A673 (cell line): Measurements from ENCODE around the gene TTLL11. TPM values are rescaled to one million over a fixed set of nuclear protein-coding genes. Genes with fewer than 3 reads are reported as not detected.

Experiments
- BruUV-seq: library from RNA; stranded (reverse); fragments of 400-500 nt; replicated peaks from 2 replicates; lab custom pipeline; 2021; lab: Mats Ljungman, UMichigan
- CTCF ChIA-PET: fragments of 300-600 bp; sonication (Branson Sonifier 250); formaldehyde crosslinking; loops from one replicate; lab custom pipeline; 2022; ENCODE audit warnings: antibody characterized with exemption; lab: Charles Lee
- POLR2A ChIA-PET: fragments of 300-600 bp; sonication (Branson Sonifier 250); formaldehyde crosslinking; loops from one replicate; lab custom pipeline; 2022; ENCODE audit warnings: antibody characterized with exemption; ENCODE audit not compliant: low non-redundant PET; lab: Charles Lee
- DNase-seq: peaks from one replicate; pipeline ENCODE4 v3.0.0-alpha.2; 2015; ENCODE audit warnings: low spot score
- H3K27ac ChIP-seq: fragments of 200-600 bp; sonication (generic); 2 replicates; pipeline ENCODE4 v1.5.1; 2016; ENCODE audit warnings: mixed run types, low read depth, mild to moderate bottlenecking, mixed read lengths, antibody characterized with exemption, low read length; ENCODE audit not compliant: poor library complexity, severe bottlenecking
- H3K27me3 ChIP-seq: fragments of 200-600 bp; sonication (generic); replicated peaks from 2 replicates; pipeline ENCODE4 v1.6.1; 2017; ENCODE audit warnings: mixed run types, low read depth, mild to moderate bottlenecking, mixed read lengths, antibody characterized with exemption, low read length; ENCODE audit not compliant: insufficient read depth, poor library complexity
- H3K36me3 ChIP-seq: fragments of 200-600 bp; sonication (generic); 2 replicates; pipeline ENCODE4 v1.6.1; 2016; ENCODE audit warnings: mixed run types, mild to moderate bottlenecking, mixed read lengths, antibody characterized with exemption, low read length; ENCODE audit not compliant: insufficient read depth, poor library complexity, severe bottlenecking
- H3K4me1 ChIP-seq: fragments of 200-600 bp; sonication (generic); 2 replicates; pipeline ENCODE4 v1.6.1; 2017; ENCODE audit warnings: mixed run types, mild to moderate bottlenecking, mixed read lengths, antibody characterized with exemption, low read length; ENCODE audit not compliant: insufficient read depth, poor library complexity, severe bottlenecking
- H3K4me3 ChIP-seq: fragments of 200-600 bp; sonication (generic); 2 replicates; pipeline ENCODE4 v1.5.1; 2016; ENCODE audit warnings: low read depth, mixed run types, mild to moderate bottlenecking, mixed read lengths, low read length; ENCODE audit not compliant: poor library complexity, severe bottlenecking
- H3K9me3 ChIP-seq: fragments of 200-600 bp; sonication (generic); 2 replicates; pipeline ENCODE4 v1.6.1; 2016; ENCODE audit warnings: mixed run types, low read depth, mild to moderate bottlenecking, mixed read lengths, antibody characterized with exemption, low read length; ENCODE audit not compliant: poor library complexity, severe bottlenecking
- CTCF ChIP-seq: fragments of 300-800, 200-600 bp; sonication (generic); conservative IDR thresholded peaks from 2 replicates; pipeline ENCODE4 v1.5.1; 2017; ENCODE audit warnings: low read depth, mild to moderate bottlenecking, antibody characterized with exemption, low read length, moderate library complexity, mixed read lengths
- EZH2 ChIP-seq: fragments of 200-600 bp; sonication (generic); IDR thresholded peaks from 2 replicates; pipeline ENCODE4 v1.6.1; 2017; ENCODE audit warnings: borderline replicate concordance, low read depth, mild to moderate bottlenecking, mixed read lengths, antibody characterized with exemption, low read length; ENCODE audit not compliant: poor library complexity, severe bottlenecking
- intact Hi-C: fragments of 100-400 bp; cut with micrococcal nuclease; formaldehyde crosslinking; loops from one replicate; pipeline ENCODE4 v1.10.0; 2022; ENCODE audit not compliant: unreplicated experiment
- total RNA-seq: library from RNA; stranded (reverse); gene quantifications from 2 replicates; pipeline ENCODE4 v1.2.3, GENCODE V29; 2021

TTLL11 gene
- total RNA-seq, 1 experiment from 2014 or later, result 3.0 TPM

- ChIA-PET POLR2A (no interaction called here), CTCF (no interaction called here)
- Histone ChIP-seq H3K36me3 (no peaks in the 10 kb centered on the region), H3K4me3 (no peak overlapping the region), H3K9me3 (no peaks in the 10 kb centered on the region), H3K27ac (no peak overlapping the region), H3K4me1 (no peaks in the 10 kb centered on the region), H3K27me3 (no peaks in the 10 kb centered on the region)
- BruUV-seq, result no TSS peak
- no peak for DNase-seq
- TF ChIP-seq CTCF (no peak), EZH2 (no peak)
- intact Hi-C loops, result no loop called here
Observed at GRCh38 chr9:121985792-121986494, 107.2 kb downstream of the TTLL11 start.

- POLR2A ChIA-PET, result no interaction called here
- no peak for DNase-seq
- CTCF ChIA-PET, result no interaction called here
Observed at GRCh38 chr9:121984726-121985402, 108.2 kb downstream of the TTLL11 start.

GRCh38 chr9:121983736-121984135 is 109.4 kb downstream of the TTLL11 start:
- Histone ChIP-seq H3K27me3 (no peaks in the 10 kb centered on the region), H3K4me1 (no peaks in the 10 kb centered on the region), H3K4me3 (no peak overlapping the region), H3K36me3 (no peaks in the 10 kb centered on the region), H3K27ac (no peak overlapping the region), H3K9me3 (no peaks in the 10 kb centered on the region)
- ChIA-PET POLR2A (no interaction called here), CTCF (interaction anchor here (0.5 to 0.6 kb wide), 2 partner anchors 11 to 266 kb away, joined by 3 to 6 read pairs; no protein-coding TSS in a partner anchor)
- no peak for DNase-seq
- intact Hi-C loops, result no loop called here
- BruUV-seq, result no TSS peak
- TF ChIP-seq EZH2 (no peak), CTCF (no peak)

More at GRCh38 chr9:121984726-121985402, 108.2 kb downstream of the TTLL11 start:
- Histone ChIP-seq H3K9me3 (no peaks in the 10 kb centered on the region), H3K27ac (no peak overlapping the region), H3K27me3 (no peaks in the 10 kb centered on the region), H3K4me1 (no peaks in the 10 kb centered on the region), H3K4me3 (no peak overlapping the region), H3K36me3 (no peaks in the 10 kb centered on the region)
- TF ChIP-seq CTCF (no peak), EZH2 (no peak)
- intact Hi-C loops, result no loop called here
- BruUV-seq, result no TSS peak
